Midbrain (tissue), 1 donor: ENCODE results near the gene CD300H.
"Not testable (repeated sequence)": the region's sequence is repeated elsewhere in the genome, so short reads cannot be mapped to it uniquely, and the experiment has no call there.

Experiments used
- DNase-seq: peaks from one replicate; lab custom pipeline; 2025; lab: John Stamatoyannopoulos, UW

CD300H gene

GRCh38 chr17:74526681-74527080, 40.6 kb downstream of the CD300H start:
- DNase-seq, result no peak

- DNase-seq, result no peak
Measured at GRCh38 chr17:74525781-74526288, 41.5 kb downstream of the CD300H start.

- no peak for DNase-seq
Measured at GRCh38 chr17:74525465-74525725, 41.9 kb downstream of the CD300H start.

- no peak for DNase-seq
Measured at GRCh38 chr17:74524653-74525464, 42.5 kb downstream of the CD300H start.

- no peak for DNase-seq
Measured at GRCh38 chr17:74523308-74523707, 44.0 kb downstream of the CD300H start.

- DNase-seq, result no peak
Measured at GRCh38 chr17:74522381-74523105, 44.8 kb downstream of the CD300H start.

GRCh38 chr17:74521701-74522201, 45.6 kb downstream of the CD300H start:
- DNase-seq, result no peak

- DNase-seq, result no peak
Measured at GRCh38 chr17:74520790-74521480, 46.4 kb downstream of the CD300H start.

GRCh38 chr17:74520016-74520434, 47.3 kb downstream of the CD300H start:
- DNase-seq, result no peak

GRCh38 chr17:74518413-74518981, 48.8 kb downstream of the CD300H start:
- not testable (repeated sequence) for DNase-seq

- no peak for DNase-seq
Measured at GRCh38 chr17:74516561-74517328, 50.6 kb downstream of the CD300H start.

- DNase-seq, result no peak
Measured at GRCh38 chr17:74515941-74516340, 51.4 kb downstream of the CD300H start.

GRCh38 chr17:74514632-74515334, 52.5 kb downstream of the CD300H start:
- DNase-seq, result no peak

- no peak for DNase-seq
Measured at GRCh38 chr17:74513987-74514631, 53.2 kb downstream of the CD300H start.

- DNase-seq, result no peak
Measured at GRCh38 chr17:74512624-74513091, 54.7 kb downstream of the CD300H start.

- no peak for DNase-seq
Measured at GRCh38 chr17:74512036-74512435, 55.3 kb downstream of the CD300H start.
